B cell (primary cell): Measurements from ENCODE around the gene NBEAL2.

Experiments
- CTCF ChIP-seq: fragments of 200-600 bp; IDR thresholded peaks from one replicate; pipeline ENCODE4 v1.8.0; 2022; ENCODE audit warnings: antibody characterized with exemption, mild to moderate bottlenecking
- EZH2 ChIP-seq: IDR thresholded peaks from 2 replicates; pipeline ENCODE4 v1.6.1; 2012; ENCODE audit warnings: borderline replicate concordance, low read depth, mild to moderate bottlenecking, moderate library complexity, low read length; ENCODE audit not compliant: insufficient read depth, poor library complexity, severe bottlenecking

DNA sequence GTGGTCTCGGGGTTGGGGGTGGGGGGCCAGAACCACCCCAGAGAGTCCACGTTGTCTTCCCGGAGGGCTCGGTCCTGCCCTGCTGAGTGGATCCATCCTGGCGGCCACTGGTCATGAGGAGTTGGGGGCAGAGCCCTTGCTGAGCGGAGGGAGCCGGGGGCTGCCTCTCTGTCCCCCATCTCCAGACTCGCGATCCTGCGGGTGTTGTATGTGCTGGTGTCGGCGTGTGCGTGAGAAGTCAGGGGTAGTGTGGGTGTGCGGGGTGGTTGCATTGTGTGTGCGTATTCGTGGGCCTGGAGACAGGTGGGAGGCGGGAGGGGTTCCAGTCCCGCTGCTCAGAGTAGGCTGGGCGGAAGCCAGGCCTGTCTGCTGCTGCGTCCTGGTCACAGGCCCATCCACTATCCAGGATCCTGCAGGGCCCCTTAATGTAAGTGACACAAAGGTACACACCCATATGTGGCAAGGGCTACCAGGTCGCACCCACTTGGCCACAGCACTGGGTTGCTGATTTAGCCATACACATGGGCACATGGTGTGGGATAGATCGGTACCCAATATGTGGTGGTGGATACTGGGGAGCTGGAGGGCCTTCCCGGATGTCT is 30.7 kb downstream of the NBEAL2 start:
- TF ChIP-seq CTCF (no peak), EZH2 (no peak)
